SJSA1 (cell line): ENCODE data around the gene ADARB2. TPM values are rescaled to one million over a fixed set of nuclear protein-coding genes. Genes with fewer than 3 reads are reported as not detected.

Source experiments
- DNase-seq, 2 experiments: peaks; one replicate each; pipeline ENCODE4 v3.0.0-alpha.2; 2015 to 2020; ENCODE audit warnings: low spot score in 2 of 2, low read depth in 1 of 2
- H3K27ac ChIP-seq: fragments of 250-450 bp; sonication (Bioruptor Pico); 2 replicates; pipeline ENCODE4 v1.5.1; 2020; ENCODE audit warnings: mild to moderate bottlenecking, moderate library complexity
- H3K27me3 ChIP-seq: fragments of 250-450 bp; sonication (Bioruptor Pico); replicated peaks from 2 replicates; pipeline ENCODE4 v1.5.1; 2020; ENCODE audit warnings: mild to moderate bottlenecking, moderate library complexity
- H3K36me3 ChIP-seq: fragments of 250-450 bp; sonication (Bioruptor Pico); 2 replicates; pipeline ENCODE4 v1.5.1; 2020; ENCODE audit warnings: mild to moderate bottlenecking
- H3K4me1 ChIP-seq: fragments of 250-450 bp; sonication (Bioruptor Pico); replicated peaks from 2 replicates; pipeline ENCODE4 v1.6.1; 2021; ENCODE audit warnings: mild to moderate bottlenecking
- H3K4me3 ChIP-seq: fragments of 250-450 bp; sonication (Bioruptor Pico); 2 replicates; pipeline ENCODE4 v1.5.1; 2020; ENCODE audit warnings: mild to moderate bottlenecking
- H3K9me3 ChIP-seq: fragments of 250-450 bp; sonication (Bioruptor Pico); replicated peaks from 2 replicates; pipeline ENCODE4 v1.5.1; 2020; ENCODE audit warnings: mild to moderate bottlenecking
- total RNA-seq: library from RNA; depleted of rRNA; stranded (reverse); fragments of >200 nt; shearing (Covaris generic); gene quantifications from 2 replicates; pipeline ENCODE4 v1.2.3, GENCODE V29; 2014

ADARB2 gene
- total RNA-seq, 1 experiment from 2014 or later = not detected

DNA sequence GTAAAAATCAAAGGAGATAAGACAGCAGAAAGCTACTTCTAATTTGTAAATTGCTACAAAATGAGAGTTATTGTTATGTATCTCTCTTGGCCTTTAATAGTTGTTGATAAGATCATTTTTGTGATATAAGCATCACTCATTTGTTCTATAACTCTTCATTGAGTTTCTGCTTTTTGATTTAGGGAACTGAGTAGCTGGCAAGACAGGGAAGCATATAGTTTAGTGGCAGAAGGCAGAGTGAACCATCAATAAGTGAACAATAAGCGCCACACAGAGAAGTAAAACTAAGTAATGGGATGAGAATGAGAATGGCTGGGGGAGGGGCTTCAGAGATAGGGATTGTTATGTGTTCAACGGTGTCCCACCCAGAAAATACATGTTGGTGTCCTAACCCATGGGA, 245.4 kb downstream of the ADARB2 start:
- Histone ChIP-seq H3K36me3 (no peaks in the 10 kb centered on the region), H3K9me3 (peaks cover 4% of the 10 kb centered on the region; the same call in 1 of the 2 replicates), H3K27ac (no peak overlapping the region), H3K4me3 (no peak overlapping the region), H3K4me1 (no peaks in the 10 kb centered on the region), H3K27me3 (0 out of 2 replicates have a peak, but pooled peaks cover 3% of the 10 kb centered on the region)
- DNase-seq = no peak

DNA sequence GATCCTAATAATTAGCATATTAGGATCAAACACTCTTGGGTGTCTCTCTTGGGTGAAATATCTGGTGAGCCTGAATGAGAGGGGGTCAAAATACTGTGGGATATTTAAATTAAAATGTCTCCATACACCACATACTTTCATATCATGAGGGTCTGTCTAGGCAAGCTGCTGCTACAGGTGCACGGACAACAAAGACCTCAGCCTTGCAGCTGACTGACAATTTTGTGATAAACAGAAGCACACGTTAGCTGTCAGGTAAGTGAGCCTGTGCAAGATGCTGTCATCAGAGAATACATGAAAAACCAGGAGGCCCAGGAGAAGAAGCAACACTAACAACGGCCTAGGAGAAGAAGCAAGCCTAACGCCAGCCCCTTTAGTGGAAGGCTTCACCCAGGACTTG, 247.5 kb downstream of the ADARB2 start:
- Histone ChIP-seq H3K36me3 (no peaks in the 10 kb centered on the region), H3K4me1 (no peaks in the 10 kb centered on the region), H3K9me3 (no peaks in the 10 kb centered on the region), H3K27ac (no peak overlapping the region), H3K27me3 (0 out of 2 replicates have a peak, but pooled peaks cover 3% of the 10 kb centered on the region), H3K4me3 (no peak overlapping the region)
- no peak for DNase-seq

DNA sequence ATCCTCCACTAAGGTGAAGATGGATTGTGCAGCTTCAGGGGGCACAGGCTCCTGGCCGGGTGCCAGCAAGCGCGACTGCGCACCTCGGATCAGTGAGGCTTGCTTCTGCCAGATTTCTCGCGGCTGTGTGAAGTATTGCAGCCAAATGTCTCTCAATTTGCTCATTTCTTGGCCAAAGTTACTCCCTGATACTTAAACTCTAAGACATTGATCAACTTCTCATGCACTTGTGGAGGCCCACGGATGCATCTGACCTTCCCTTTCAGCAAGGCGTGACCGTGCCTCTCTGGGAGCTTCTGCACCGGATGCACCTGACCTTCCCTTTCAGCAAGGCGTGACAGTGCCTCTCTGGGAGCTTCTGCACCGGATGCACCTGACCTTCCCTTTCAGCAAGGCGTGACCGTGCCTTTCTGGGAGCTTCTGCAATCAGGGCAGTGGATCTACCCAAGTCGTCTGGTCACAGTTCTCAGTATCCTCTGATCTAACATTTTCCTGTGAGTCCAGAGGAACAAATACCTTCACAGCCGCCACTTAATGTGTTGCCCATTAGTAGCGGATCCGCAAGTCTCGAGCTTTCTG, 248.3 kb downstream of the ADARB2 start:
- no peak for DNase-seq
- Histone ChIP-seq H3K36me3 (no peaks in the 10 kb centered on the region), H3K27me3 (0 out of 2 replicates have a peak, but pooled peaks cover 3% of the 10 kb centered on the region), H3K4me1 (no peaks in the 10 kb centered on the region), H3K4me3 (no peak overlapping the region), H3K9me3 (no peaks in the 10 kb centered on the region), H3K27ac (no peak overlapping the region)

DNA sequence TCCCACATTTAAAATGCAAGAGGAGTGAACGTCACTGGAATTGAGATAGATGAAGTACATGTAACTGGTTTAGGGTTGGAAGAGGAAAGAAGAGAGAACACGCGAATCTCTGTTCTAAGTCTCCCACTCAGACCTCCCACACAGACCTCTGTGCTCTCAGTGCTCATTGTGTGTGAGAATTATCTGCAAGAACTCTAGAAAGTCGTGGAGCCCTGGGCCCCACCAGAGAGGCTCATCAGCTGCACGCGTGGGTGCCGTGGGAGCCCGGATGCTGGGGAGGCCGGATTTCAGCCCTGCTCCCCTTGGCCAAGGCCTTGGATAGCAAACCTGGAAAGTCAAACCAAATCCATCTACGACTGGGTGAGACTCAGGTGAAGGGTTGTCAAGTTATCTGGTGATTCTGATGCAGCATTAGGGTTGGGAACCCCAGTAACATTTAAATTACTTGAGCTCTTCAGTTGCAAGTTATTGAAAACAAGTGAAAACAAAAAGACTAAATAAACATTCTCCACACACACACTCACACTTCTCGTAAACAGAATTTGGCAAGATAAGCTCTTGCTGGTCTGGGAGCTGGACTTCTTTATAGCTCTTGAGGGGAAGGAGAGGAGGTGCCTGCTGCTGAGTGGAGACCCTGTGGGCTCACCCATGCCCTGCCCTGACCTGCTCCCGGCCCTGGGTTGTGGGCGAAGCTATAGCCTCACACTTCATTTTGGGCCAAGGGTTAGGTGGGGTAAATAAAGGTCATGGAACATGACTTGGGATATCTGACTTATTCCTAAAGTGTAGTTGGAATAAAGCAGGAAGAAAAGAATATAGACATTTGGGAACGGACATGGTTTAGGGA, 250.3 kb downstream of the ADARB2 start:
- Histone ChIP-seq H3K4me3 (no peak overlapping the region), H3K27ac (no peak overlapping the region), H3K36me3 (no peaks in the 10 kb centered on the region), H3K27me3 (peaks cover 9% of the 10 kb centered on the region; the same call in 1 of the 2 replicates), H3K9me3 (no peaks in the 10 kb centered on the region), H3K4me1 (no peaks in the 10 kb centered on the region)
- no peak for DNase-seq

DNA sequence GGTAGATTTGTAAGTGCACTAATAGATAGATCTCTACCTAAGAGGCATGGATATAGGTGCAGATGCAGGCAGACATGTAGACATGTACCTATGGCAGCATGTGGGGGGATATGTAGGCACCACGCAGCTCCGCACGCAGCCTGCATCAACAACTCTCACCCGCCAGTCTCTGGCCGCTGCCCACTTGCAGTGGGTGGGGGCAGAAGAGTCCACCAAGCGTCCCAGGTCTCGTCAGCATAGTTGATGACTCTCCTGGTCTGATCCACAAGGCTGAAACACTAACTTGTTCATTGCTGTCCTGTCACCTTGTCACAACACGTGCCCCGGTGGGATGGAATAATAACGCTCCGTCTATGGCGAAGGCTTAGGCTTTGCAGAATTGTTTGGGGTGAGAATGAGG, 252.0 kb downstream of the ADARB2 start:
- H3K9me3 ChIP-seq = no peaks in the 10 kb centered on the region
- DNase-seq = no peak
- no peak overlapping the region for H3K4me3 ChIP-seq

DNA sequence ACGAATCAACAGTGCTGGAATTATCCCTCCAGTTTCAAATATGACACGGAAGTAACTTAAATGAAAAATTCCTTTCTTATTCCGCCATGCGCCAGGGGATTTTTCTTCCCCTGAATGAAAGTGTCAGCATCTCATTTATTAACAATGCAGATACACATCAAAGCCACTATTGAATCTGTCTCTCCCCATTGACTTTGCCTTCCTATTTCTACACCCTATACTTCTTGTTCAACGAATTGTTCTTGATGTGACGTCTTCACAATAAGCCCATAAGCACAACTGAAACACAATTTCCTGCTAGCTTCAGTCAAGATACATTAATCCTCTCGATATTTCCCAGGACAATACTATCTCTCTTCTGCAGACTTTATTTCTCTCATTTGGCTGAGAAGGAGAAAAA, 253.5 kb downstream of the ADARB2 start:
- H3K4me1 ChIP-seq = no peaks in the 10 kb centered on the region
- peaks cover 6% of the 10 kb centered on the region for H3K27me3 ChIP-seq
- no peaks in the 10 kb centered on the region for H3K9me3 ChIP-seq
- H3K36me3 ChIP-seq = no peaks in the 10 kb centered on the region
- H3K4me3 ChIP-seq = no peak overlapping the region
- no peak for DNase-seq
- H3K27ac ChIP-seq = no peak overlapping the region

More for the DNA sequence above, 252.0 kb downstream of the ADARB2 start:
- Histone ChIP-seq H3K27ac (no peak overlapping the region), H3K4me1 (no peaks in the 10 kb centered on the region), H3K27me3 (peaks cover 9% of the 10 kb centered on the region), H3K36me3 (no peaks in the 10 kb centered on the region)

DNA sequence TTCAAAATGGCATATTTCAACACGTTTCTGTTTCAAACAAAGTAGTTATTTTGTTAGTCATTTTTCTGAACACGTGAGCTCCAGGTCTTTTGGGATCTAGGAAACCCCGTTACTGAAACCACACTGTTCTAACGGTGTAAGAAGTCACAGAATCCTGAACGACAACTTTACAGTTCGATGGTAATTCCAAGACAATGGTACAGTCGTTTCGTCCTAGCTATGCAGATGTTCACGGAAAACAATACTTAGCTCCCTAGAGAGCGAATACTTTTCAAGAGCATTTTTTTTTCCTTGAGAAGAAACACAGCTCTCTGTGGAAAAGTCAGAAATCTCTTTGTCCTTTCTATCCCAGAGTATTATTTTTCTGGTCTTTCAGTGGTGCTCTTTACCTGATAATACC, 254.1 kb downstream of the ADARB2 start:
- H3K4me1 ChIP-seq = no peaks in the 10 kb centered on the region
- no peak for DNase-seq
- H3K27me3 ChIP-seq = peaks cover 6% of the 10 kb centered on the region
- H3K4me3 ChIP-seq = no peak overlapping the region
- no peaks in the 10 kb centered on the region for H3K9me3 ChIP-seq
- H3K27ac ChIP-seq = no peak overlapping the region
- H3K36me3 ChIP-seq = no peaks in the 10 kb centered on the region

DNA sequence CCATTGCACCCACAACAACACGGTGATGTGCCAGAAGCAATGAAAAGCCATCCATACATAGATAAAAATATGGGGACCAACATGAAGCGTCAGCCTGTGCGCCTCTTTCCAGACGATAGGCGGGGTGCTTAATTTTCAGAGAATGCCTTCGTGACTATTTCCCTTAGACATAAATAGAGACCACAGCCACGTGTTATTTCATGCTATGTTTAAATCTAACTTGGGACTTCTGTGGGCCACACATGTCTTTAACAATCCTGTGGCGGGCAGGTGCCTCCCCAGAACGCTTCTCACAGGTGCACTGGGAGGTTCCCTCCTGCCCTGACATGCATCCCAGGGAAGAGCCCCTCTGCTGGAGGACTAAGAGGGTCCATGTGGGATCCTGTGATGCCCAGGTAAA, 259.7 kb downstream of the ADARB2 start:
- no peak overlapping the region for H3K27ac ChIP-seq
- no peaks in the 10 kb centered on the region for H3K4me1 ChIP-seq
- H3K9me3 ChIP-seq = no peaks in the 10 kb centered on the region
- H3K36me3 ChIP-seq = no peaks in the 10 kb centered on the region
- H3K27me3 ChIP-seq = peaks cover 3% of the 10 kb centered on the region; the same call in 1 of the 2 replicates
- no peak overlapping the region for H3K4me3 ChIP-seq
- no peak for DNase-seq

DNA sequence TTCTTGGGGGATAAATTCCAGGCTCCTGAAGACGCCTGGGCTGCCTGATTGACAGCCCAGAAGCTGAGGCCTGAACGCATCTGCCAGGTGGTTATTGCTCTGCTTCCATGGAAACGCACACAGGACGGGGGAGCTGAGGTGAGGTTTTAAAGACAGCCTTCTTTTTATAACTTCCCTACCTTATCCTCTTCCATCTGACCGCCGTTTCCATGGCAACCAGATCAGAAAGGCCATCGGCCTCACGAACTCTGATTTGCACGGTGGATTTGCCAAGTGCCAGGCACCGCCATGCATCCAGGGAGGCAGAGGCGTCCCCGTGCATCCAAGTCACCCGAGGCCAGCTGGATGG, 260.9 kb downstream of the ADARB2 start:
- H3K4me3 ChIP-seq = no peak overlapping the region
- H3K9me3 ChIP-seq = no peaks in the 10 kb centered on the region
- H3K27me3 ChIP-seq = peaks cover 7% of the 10 kb centered on the region; the same call in 1 of the 2 replicates
- H3K27ac ChIP-seq = no peak overlapping the region
- H3K36me3 ChIP-seq = no peaks in the 10 kb centered on the region
- no peaks in the 10 kb centered on the region for H3K4me1 ChIP-seq
- DNase-seq = no peak

DNA sequence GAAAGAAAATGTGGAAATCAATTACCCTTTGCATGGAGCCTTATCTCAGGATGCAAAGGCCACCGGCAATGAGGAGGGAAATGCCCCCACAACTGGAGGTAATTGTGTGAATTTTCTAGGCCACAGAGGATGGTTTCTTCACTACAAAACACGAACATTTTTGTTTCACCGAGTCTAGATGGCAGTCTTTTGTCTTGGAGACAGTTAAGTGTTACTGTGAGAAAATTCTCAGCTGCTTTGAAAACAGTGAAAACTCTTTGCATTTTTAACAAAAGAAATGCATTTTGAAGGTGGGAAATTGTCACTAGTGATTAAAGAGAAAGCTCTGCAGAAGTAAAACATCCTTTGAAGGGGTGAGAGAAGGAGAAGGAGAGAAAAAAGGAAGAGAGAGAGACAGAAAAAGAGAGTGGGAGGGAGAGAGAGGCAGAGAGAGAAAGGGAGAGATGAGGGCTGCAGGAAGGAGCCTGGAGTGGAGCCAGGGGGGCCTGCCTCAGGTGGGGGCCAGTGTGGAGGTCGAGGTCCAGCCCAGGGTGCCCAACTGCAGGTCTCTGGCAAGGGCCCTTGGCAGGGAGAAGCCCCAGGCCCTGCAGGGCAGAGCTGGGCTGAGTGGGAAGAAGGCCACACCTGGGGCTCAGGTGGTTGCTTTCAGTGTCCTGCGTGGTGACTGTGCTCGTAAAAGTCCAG, 261.4 kb downstream of the ADARB2 start:
- no peaks in the 10 kb centered on the region for H3K36me3 ChIP-seq
- H3K9me3 ChIP-seq = no peaks in the 10 kb centered on the region
- H3K4me3 ChIP-seq = no peak overlapping the region
- H3K27ac ChIP-seq = no peak overlapping the region
- DNase-seq = no peak
- no peaks in the 10 kb centered on the region for H3K4me1 ChIP-seq
- peaks cover 10% of the 10 kb centered on the region; the same call in 1 of the 2 replicates for H3K27me3 ChIP-seq

DNA sequence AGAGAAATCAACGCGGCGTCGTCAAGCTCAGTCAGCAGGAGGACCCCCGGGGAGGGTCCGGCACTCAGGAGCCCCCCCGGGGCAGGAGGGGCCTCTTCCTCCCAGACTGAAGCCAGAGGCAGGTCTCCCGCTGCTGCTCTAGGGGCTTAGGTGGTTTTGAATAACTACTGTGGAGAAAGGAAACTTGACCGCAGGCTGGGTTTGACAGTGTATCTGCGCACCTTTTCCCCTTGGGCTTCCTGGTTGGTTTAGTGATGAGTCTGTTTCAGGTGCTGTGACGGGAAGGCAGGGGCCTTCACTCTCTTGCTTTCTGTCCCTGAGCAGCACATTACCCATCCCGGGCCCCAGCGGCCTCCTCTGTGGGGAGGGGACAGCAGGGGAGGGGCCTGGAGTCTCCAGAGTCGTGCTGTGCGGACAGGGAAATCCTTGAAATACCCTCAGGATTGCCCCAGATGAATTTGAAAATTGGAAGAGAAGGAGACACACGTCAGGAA, 262.2 kb downstream of the ADARB2 start:
- H3K4me3 ChIP-seq = no peak overlapping the region
- no peak for DNase-seq
- H3K27me3 ChIP-seq = peaks cover 10% of the 10 kb centered on the region; the same call in 1 of the 2 replicates
- no peak overlapping the region for H3K27ac ChIP-seq
- H3K36me3 ChIP-seq = no peaks in the 10 kb centered on the region
- no peaks in the 10 kb centered on the region for H3K9me3 ChIP-seq
- H3K4me1 ChIP-seq = no peaks in the 10 kb centered on the region

DNA sequence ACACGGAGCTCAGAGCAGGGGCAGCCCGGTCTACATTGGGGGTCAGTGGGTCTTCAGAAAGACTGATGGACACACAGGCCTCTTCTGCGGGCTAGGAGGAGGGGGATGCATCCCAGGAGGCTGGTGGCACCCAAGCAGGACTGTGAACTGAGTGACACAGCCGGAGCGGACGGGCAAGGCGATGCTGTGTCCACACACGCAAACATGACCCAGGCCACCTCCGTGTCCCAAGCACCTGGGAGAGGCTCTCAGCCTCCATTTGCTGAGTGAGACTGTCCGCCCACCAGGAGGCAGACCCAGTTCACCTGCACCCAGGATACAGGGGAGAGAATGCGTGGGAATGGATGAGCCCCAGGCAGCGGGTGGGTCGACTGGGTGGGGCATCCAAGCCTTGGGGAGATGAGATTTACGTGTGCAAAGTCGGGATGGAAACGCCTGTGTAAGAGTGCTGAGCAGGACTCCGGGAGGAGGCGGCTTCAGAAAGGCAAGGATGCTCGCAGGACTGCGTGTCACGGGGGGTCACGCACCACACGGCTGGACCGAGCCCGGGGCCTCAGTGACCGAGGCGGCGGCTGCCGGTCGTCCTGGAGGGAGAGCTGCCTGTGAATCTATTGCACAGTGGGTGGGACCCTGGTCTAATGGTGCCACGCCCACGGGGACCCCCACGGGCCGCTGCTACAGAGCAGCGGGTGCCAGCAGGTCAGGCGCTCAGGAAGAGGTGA, 262.8 kb downstream of the ADARB2 start:
- DNase-seq = no peak
- H3K4me1 ChIP-seq = no peaks in the 10 kb centered on the region
- no peak overlapping the region for H3K4me3 ChIP-seq
- H3K9me3 ChIP-seq = no peaks in the 10 kb centered on the region
- peaks cover 11% of the 10 kb centered on the region for H3K27me3 ChIP-seq
- H3K27ac ChIP-seq = no peak overlapping the region
- H3K36me3 ChIP-seq = no peaks in the 10 kb centered on the region

DNA sequence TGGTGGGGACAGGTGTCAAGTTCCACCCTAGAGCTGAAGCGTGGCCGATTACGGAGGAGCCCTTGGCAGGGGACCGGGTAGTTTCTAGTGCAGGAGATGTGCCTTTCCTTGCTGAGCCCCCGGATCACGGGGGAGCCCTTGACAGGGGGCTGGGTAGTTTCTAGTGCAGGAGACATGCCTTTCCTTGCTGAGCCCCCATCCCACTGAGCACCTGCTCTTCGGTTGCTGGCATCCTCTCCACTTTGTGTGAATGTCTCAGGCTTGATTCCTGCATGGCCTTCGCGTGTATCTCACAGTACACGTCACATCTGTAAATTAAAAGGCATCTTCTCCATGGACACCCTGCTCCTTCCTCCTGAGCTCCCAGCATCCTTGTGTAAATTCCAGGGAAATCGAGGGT, 263.5 kb downstream of the ADARB2 start:
- H3K4me1 ChIP-seq = no peaks in the 10 kb centered on the region
- no peaks in the 10 kb centered on the region for H3K36me3 ChIP-seq
- peaks cover 15% of the 10 kb centered on the region for H3K27me3 ChIP-seq
- no peak overlapping the region for H3K4me3 ChIP-seq
- H3K27ac ChIP-seq = no peak overlapping the region
- no peaks in the 10 kb centered on the region for H3K9me3 ChIP-seq
- no peak for DNase-seq
